Measurements from ENCODE around the gene SCN4A.

- TF ChIP-seq YY1 (IDR thresholded peaks at IDR 0.05; ENCODE audit: insufficient read depth, insufficient read length) = no peak
- TF ChIP-seq ZNF274 (IDR thresholded peaks at IDR 0.05; ENCODE audit: low read depth, low read length) = no peak
- TF ChIP-seq SUZ12 (IDR thresholded peaks at IDR 0.05; ENCODE audit: extremely low read depth, insufficient read depth, insufficient read length) = no peak
These were observed 42.6 kb downstream of the SCN4A start for GRCh38 chr17:63929860-63930766.
